Brain pericyte (primary cell): ENCODE measurements around the gene ITGB7.
A peak's percentile ranks its signal among the peaks of the same experiment; 100 is the strongest.

Experiments used
- DNase-seq: peaks from one replicate; pipeline ENCODE4 v3.0.0-alpha.2; 2012; ENCODE audit warnings: low read depth, low spot score

The ITGB7 gene

GRCh38 chr12:53231921-53232645, 25.0 kb upstream of the ITGB7 start, which contains the start of gene RARG:
RARG (minus strand) TSS chr12:53232209; CDS start chr12:53227545, 4,664 bp downstream.
- DNase-seq = no peak

DNA sequence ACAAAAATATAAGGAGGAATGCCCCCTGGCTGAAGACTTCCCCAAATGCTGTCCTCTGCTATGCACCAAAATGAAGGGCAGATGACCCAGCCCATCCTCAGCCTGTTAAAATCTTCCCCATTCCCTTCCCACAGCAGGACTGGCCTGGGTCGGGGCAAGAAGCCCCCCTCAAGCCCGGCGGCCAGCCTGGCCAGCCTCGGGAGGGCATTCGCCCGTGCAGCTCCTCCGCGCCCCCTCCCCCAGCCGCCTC, 24.5 kb upstream of the ITGB7 start:
- no peak for DNase-seq

GRCh38 chr12:53230108-53230845, 23.2 kb upstream of the ITGB7 start:
- DNase-seq = no peak

- DNase-seq = no peak
These were observed 22.4 kb upstream of the ITGB7 start for GRCh38 chr12:53229454-53229853.

GRCh38 chr12:53227836-53228235, 20.8 kb upstream of the ITGB7 start:
- no peak for DNase-seq

GRCh38 chr12:53227341-53227740, 20.3 kb upstream of the ITGB7 start:
- DNase-seq = no peak

DNA sequence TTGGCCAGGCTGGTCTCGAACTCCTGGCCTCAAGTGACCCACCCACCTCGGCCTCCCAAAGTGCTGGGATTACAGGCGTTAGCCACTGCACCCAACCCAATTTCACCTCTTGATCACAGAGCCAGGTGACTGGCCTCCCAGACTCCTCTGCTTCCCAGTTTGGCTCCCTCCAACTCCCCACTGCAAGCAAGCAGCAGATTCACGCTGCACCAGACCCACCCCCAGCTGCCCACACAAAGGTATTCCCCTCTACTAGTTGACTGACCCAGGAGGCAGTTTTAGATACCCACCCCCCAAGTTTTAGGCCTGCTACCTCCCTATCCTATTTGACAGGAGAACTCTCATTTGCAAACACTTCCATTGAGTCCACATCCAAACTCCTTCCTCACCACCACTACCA, 19.8 kb upstream of the ITGB7 start:
- DNase-seq = no peak

GRCh38 chr12:53225635-53226424, 18.8 kb upstream of the ITGB7 start:
- DNase-seq = no peak

DNA sequence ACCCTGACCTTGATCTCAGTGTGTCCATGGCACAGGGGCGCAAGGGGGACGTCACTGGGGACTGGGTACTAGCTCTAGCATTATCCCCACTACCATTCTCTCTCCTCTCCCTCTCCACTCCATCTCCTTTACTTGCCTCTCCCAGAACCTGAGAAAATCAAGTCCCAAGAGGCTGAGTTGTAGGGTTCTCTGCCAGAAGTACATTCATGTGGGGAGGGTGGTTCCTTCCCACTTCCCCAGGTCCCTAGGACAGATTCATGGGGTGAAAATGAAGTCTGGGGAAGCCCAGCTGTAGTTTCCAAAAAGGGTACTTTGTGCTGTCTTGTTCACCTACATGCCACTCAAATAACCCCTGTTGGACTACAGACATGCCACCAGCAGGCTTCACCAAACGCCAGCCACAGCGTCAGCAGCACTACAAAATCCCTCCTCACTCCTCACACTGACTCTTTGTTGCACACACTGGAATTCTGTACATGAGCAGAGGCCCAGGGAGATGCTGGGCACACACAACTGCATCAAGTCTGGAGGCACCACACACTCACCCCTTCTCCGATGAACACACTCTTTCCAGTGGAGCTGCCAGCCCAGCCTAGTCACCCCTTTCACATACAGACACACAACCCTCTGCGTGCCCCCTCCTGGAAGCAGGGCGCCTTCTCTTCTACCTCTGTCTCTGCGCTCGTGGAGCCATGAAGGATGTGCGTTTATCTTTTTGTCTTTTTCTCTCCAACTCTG, 18.0 kb upstream of the ITGB7 start:
- no peak for DNase-seq

GRCh38 chr12:53224061-53224896, 17.2 kb upstream of the ITGB7 start:
- no peak for DNase-seq

- no peak for DNase-seq
These were observed 16.5 kb upstream of the ITGB7 start for GRCh38 chr12:53223389-53224060.

DNA sequence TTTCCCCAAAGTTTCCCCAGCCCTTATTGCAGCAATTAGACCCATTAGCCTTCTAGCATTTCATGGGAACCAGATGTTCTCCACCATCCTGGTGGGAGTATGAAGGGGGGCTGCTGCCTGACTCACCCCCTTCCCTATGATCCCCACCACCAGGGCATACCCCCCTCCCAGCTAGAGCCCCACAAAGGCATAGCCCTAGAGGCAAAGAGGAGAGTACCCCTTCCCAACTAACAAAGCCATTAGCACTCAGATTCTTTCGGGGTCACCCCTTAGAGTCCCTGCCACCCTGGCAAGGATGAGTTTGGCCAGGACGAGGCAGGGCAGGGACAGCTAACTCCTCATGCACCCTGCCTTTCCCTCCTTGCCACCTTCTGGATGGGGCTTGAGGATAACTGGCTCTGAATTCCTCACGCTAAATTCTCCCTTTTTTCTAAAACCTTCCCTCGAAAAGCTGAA, 15.8 kb upstream of the ITGB7 start:
- no peak for DNase-seq

- no peak for DNase-seq
These were observed 15.2 kb upstream of the ITGB7 start for GRCh38 chr12:53222170-53222721.

DNA sequence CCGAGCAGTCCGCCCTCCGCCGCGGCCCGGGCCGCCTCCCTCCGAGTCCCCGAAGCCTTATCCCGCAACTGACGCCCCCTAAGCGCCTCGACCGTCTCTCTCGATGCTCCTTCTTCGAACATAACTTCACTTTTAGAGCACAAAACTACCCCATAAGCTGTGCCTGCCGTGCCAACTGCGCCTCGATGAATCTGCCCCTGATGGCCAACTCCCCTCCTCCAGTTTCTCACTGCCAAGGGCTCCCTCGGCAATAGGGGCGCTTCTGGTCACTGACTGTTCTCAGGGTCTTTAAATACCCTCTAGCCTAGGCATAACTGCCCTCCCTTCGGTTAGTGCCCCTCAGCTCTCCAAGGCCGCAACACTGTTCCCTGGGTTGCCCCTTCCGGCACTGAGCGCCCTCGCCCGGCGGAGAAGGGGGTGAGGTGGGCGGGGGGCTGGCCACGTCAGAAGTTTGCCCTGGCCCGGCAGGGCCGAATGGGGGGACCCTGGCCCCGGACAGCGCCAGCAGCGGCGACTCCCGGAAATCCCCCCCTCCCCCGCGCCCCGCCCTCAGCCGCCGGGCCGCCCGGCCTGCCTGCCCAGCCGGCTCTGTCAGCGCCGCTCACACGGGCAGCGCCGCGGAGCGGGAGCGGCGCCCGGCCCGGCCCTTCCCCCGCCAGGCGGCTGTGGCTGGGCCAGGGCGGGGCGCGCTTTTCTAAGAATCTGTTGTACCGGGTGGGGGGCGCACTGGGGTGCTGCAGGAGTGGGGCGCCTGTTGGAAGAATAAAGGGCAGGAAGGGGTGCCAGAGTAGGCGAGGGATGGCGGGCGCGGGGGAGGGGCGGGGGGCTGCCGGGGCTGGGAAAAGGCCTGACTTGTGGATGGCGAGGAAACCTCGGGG, 14.4 kb upstream of the ITGB7 start:
- no peak for DNase-seq

DNA sequence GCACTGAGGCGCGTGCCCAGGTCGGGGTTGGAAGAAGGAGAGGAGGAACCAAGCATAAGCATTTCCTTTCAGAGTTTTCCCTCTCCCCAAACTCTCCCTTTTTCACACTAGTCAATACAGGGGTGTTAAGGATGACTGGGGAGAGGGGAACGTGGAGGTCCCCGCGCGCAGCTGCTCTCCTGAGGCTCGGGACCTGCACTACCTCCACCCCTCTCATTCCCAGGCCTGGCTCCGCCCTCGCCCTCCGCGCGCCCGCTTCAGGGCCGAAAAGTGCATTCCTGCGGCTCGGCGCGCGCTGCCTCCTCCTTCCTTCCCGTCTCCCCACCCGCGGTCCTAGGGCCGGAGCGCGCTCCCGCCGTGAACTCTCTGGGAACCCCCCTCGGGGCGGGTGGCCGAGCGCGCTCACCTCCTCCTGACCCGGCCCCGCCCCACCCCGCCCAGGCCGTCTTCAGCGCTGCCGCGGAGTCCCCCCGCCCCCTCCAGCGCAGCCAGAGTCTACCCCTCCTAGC, 13.7 kb upstream of the ITGB7 start:
- peak; percentile 45 for DNase-seq

DNA sequence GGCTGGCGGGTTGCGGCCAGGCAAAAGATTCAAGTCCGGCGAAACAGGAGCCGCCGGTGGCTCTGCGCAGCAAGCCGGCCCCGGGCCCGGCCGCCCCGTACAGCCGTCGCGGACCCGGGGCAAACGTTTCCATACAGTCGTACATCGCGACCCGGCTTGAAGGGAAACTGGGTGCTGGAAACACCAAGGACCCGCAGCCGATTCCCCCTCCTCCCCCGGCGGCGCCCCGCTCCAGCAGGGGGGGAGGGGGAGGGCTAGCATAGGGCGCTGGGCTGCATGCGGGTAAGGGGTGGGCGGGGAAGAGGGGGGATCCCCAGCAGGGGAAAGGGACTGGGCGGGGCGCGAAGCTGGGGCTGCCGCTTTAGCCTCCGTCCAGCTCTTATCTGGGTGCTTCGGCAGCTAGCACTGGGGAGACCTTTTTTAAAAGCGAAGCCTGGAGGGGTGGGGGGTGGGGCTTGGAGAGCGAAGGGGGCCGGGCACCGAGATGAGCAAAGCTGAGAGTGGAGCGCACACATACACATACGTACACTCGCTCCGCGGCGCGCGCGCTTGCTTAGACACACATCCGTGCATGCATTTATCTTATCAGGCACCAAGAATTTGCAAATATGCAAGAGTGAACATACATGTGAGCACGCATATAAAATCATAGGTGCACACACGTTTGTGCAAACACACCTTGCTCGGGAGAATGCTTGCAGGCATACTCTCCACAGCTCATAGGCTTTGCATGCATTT, 13.1 kb upstream of the ITGB7 start:
- DNase-seq = no peak

GRCh38 chr12:53219292-53219955, 12.4 kb upstream of the ITGB7 start:
- DNase-seq = no peak
